OCI-M1 (cell line): Measurements from ENCODE around the gene OR10H5.
"Not testable (repeated sequence)": the region's sequence is repeated elsewhere in the genome, so short reads cannot be mapped to it uniquely, and the experiment has no call there.

Experiments
- DNase-seq: peaks from one replicate; lab custom pipeline; 2025; lab: John Stamatoyannopoulos, UW

OR10H5 gene

GRCh38 chr19:15811476-15811875 is 24.0 kb downstream of the OR10H5 start:
- no peak for DNase-seq

- peak; percentile 56 for DNase-seq
These were observed 24.7 kb downstream of the OR10H5 start for GRCh38 chr19:15812060-15812722.

- peak; percentile 4 for DNase-seq
These were observed 26.5 kb downstream of the OR10H5 start for GRCh38 chr19:15813916-15814315.

- DNase-seq = no peak
These were observed 27.8 kb downstream of the OR10H5 start, which contains the start of gene OR10H1 for GRCh38 chr19:15815306-15815705. TSS of gene OR10H1 (minus strand) at chr19:15815664. CDS start at chr19:15808037, 7,627 bp downstream.

- no peak for DNase-seq
These were observed 33.2 kb downstream of the OR10H5 start for GRCh38 chr19:15820646-15821045.

GRCh38 chr19:15825753-15826152 is 38.3 kb downstream of the OR10H5 start:
- no peak for DNase-seq

- DNase-seq = peak; percentile 78
These were observed 40.7 kb downstream of the OR10H5 start for GRCh38 chr19:15828121-15828610.

GRCh38 chr19:15828611-15829305 is 41.3 kb downstream of the OR10H5 start:
- DNase-seq = peak; percentile 74

GRCh38 chr19:15829306-15829698 is 41.8 kb downstream of the OR10H5 start:
- no peak for DNase-seq

GRCh38 chr19:15829786-15830185 is 42.3 kb downstream of the OR10H5 start:
- no peak for DNase-seq

- no peak for DNase-seq
These were observed 44.2 kb downstream of the OR10H5 start for GRCh38 chr19:15831626-15832025.

- not testable (repeated sequence) for DNase-seq
These were observed 46.8 kb downstream of the OR10H5 start for GRCh38 chr19:15834232-15834631.

GRCh38 chr19:15835565-15836329 is 48.3 kb downstream of the OR10H5 start:
- DNase-seq = peak; percentile 67

- DNase-seq = peak; percentile 98
These were observed 49.1 kb downstream of the OR10H5 start for GRCh38 chr19:15836330-15837220.

- peak; percentile 91 for DNase-seq
These were observed 49.8 kb downstream of the OR10H5 start for GRCh38 chr19:15837221-15837731.

- peak; percentile 20 for DNase-seq
These were observed 50.9 kb downstream of the OR10H5 start for GRCh38 chr19:15838351-15838750.

GRCh38 chr19:15839888-15840287 is 52.4 kb downstream of the OR10H5 start:
- DNase-seq = peak; percentile 13

- DNase-seq = no peak
These were observed 53.4 kb downstream of the OR10H5 start for GRCh38 chr19:15840833-15841232.

GRCh38 chr19:15841875-15842569 is 54.6 kb downstream of the OR10H5 start:
- peak; percentile 7 for DNase-seq

GRCh38 chr19:15843203-15843893 is 55.9 kb downstream of the OR10H5 start:
- peak; percentile 78 for DNase-seq
